IPS-NIHi7 (cell line): ENCODE data around the gene EGLN2.
"Not testable (repeated sequence)": the region's sequence is repeated elsewhere in the genome, so short reads cannot be mapped to it uniquely, and the experiment has no call there.

Experiments used
- DNase-seq: peaks from one replicate; pipeline ENCODE4 v3.0.0; 2012; ENCODE audit warnings: mixed read lengths; ENCODE audit errors: extremely low spot score

Gene EGLN2

GRCh38 chr19:40818480-40819399 is 19.7 kb downstream of the EGLN2 start:
- DNase-seq: not testable (repeated sequence)

- DNase-seq: not testable (repeated sequence)
These were observed 20.7 kb downstream of the EGLN2 start for GRCh38 chr19:40819479-40820234.

- DNase-seq: no peak
These were observed 23.2 kb downstream of the EGLN2 start for GRCh38 chr19:40822161-40822560.

- DNase-seq: not testable (repeated sequence)
These were observed 23.9 kb downstream of the EGLN2 start for GRCh38 chr19:40822704-40823553.

- not testable (repeated sequence) for DNase-seq
These were observed 25.9 kb downstream of the EGLN2 start for GRCh38 chr19:40824916-40825315.

GRCh38 chr19:40825460-40826095 is 26.6 kb downstream of the EGLN2 start:
- not testable (repeated sequence) for DNase-seq

- not testable (repeated sequence) for DNase-seq
These were observed 27.3 kb downstream of the EGLN2 start for GRCh38 chr19:40826312-40826698.

GRCh38 chr19:40826699-40827385 is 27.9 kb downstream of the EGLN2 start:
- not testable (repeated sequence) for DNase-seq

GRCh38 chr19:40827386-40828247 is 28.6 kb downstream of the EGLN2 start:
- no peak for DNase-seq

GRCh38 chr19:40829205-40829604 is 30.2 kb downstream of the EGLN2 start:
- no peak for DNase-seq

GRCh38 chr19:40830741-40831140 is 31.8 kb downstream of the EGLN2 start:
- DNase-seq: not testable (repeated sequence)

- DNase-seq: no peak
These were observed 32.8 kb downstream of the EGLN2 start for GRCh38 chr19:40831502-40832430.

GRCh38 chr19:40832431-40832790 is 33.4 kb downstream of the EGLN2 start:
- DNase-seq: not testable (repeated sequence)

- not testable (repeated sequence) for DNase-seq
These were observed 34.9 kb downstream of the EGLN2 start for GRCh38 chr19:40833728-40834533.

- DNase-seq: no peak
These were observed 37.9 kb downstream of the EGLN2 start for GRCh38 chr19:40836754-40837429.

GRCh38 chr19:40838477-40838876 is 39.5 kb downstream of the EGLN2 start:
- DNase-seq: not testable (repeated sequence)

- DNase-seq: not testable (repeated sequence)
These were observed 43.0 kb downstream of the EGLN2 start for GRCh38 chr19:40842012-40842411.
